A549 (cell line): ENCODE measurements around the gene ZNF530. TPM values are rescaled to one million over a fixed set of nuclear protein-coding genes. Genes with fewer than 3 reads are reported as not detected.

Experiments
- ATAC-seq, 2 experiments: fragments of 200-7000 bp in 1 of 2; fragments of >200 bp in 1 of 2; cut with Nextera tagmentation in 1 of 2; cut with Tn5 transposase in 1 of 2; 3 replicates each; pipeline versions ENCODE4 v1.8.0 to v1.9.1; 2018 to 2020; ENCODE audit warnings: mild to moderate bottlenecking in 1 of 2, moderate library complexity in 1 of 2
- CTCF ChIA-PET: fragments of 300-600 bp; sonication (Branson Sonifier 250); formaldehyde crosslinking; extraction: SDS; loops from one replicate; lab custom pipeline; 2021; ENCODE audit warnings: antibody characterized with exemption, inconsistent platforms; lab: Yijun Ruan, JAX
- POLR2A ChIA-PET: fragments of 350-600 bp; formaldehyde crosslinking; extraction: SDS; loops from one replicate; lab custom pipeline; 2021; ENCODE audit warnings: antibody characterized with exemption, inconsistent platforms; lab: Yijun Ruan, JAX
- DNase-seq, 2 experiments: peaks; one replicate each; pipeline versions ENCODE4 v3.0.0 to v3.0.0-alpha.2; 2011 to 2016; ENCODE audit warnings: low read depth in 1 of 2, low spot score in 1 of 2
- FAIRE-seq: peaks from 2 replicates; lab custom pipeline; 2011; peaks lifted over from hg19 to GRCh38; lab: Jason Lieb, UNC
- H3K27ac ChIP-seq, 2 experiments: fragments of >200 bp; sonication (Bioruptor Twin); formaldehyde crosslinking; 3 replicates each; pipeline ENCODE4 v1.5.1; 2016 to 2017
- H3K4me1 ChIP-seq: fragments of >200 bp; sonication (Bioruptor Twin); formaldehyde crosslinking; 3 replicates; pipeline ENCODE4 v1.6.1; 2016
- H3K4me2 ChIP-seq: fragments of >200 bp; sonication (Bioruptor Twin); formaldehyde crosslinking; 3 replicates; pipeline ENCODE4 v1.6.1; 2016
- H3K4me3 ChIP-seq: fragments of >200 bp; sonication (Bioruptor Twin); formaldehyde crosslinking; 3 replicates; pipeline ENCODE4 v1.5.1; 2016
- H3K9me3 ChIP-seq: fragments of >200 bp; sonication (Bioruptor Twin); formaldehyde crosslinking; 3 replicates; pipeline ENCODE4 v1.6.1; 2016
- BHLHE40 ChIP-seq: IDR thresholded peaks from 2 replicates; pipeline ENCODE4 v1.6.1; 2012; ENCODE audit warnings: low read depth, low read length, inconsistent platforms
- CBX8 ChIP-seq: fragments of 200-600 bp; sonication (generic); IDR thresholded peaks from 2 replicates; pipeline ENCODE4 v1.6.1; 2016
- EHMT2 ChIP-seq: fragments of 200-600 bp; sonication (generic); IDR thresholded peaks from 2 replicates; pipeline ENCODE4 v1.6.1; 2016; ENCODE audit warnings: antibody characterized with exemption, low read depth, mild to moderate bottlenecking, moderate library complexity
- EP300 ChIP-seq, 2 experiments: fragments of >200 bp; sonication (Bioruptor Twin); formaldehyde crosslinking; IDR thresholded peaks; 2 replicates in 1 of 2; 3 replicates in 1 of 2; pipeline ENCODE4 v1.6.1; 2016 to 2017
- FOSL2 ChIP-seq, 2 experiments: fragments of 450-650 bp in 1 of 2; fragments of >200 bp in 1 of 2; sonication (Bioruptor Twin) in 1 of 2; formaldehyde crosslinking; IDR thresholded peaks; 2 replicates each; pipeline versions ENCODE4 v1.5.0 to v1.6.1; 2016 to 2020; ENCODE audit warnings: mild to moderate bottlenecking in 1 of 2, moderate library complexity in 1 of 2
- GATA3 ChIP-seq: IDR thresholded peaks from 2 replicates; pipeline ENCODE4 v1.6.1; 2012; ENCODE audit warnings: borderline replicate concordance
- HOXB13 ChIP-seq: fragments of 250-450 bp; sonication (Bioruptor Pico); IDR thresholded peaks from 2 replicates; pipeline ENCODE4 v1.5.0; 2020; ENCODE audit warnings: low read depth, mild to moderate bottlenecking, moderate library complexity
- JUNB ChIP-seq: fragments of >200 bp; sonication (Bioruptor Twin); formaldehyde crosslinking; IDR thresholded peaks from 2 replicates; pipeline ENCODE4 v1.6.1; 2016
- KDM1A ChIP-seq: fragments of 200-600 bp; sonication (generic); IDR thresholded peaks from 2 replicates; pipeline ENCODE4 v1.6.1; 2016; ENCODE audit warnings: low read depth, mild to moderate bottlenecking
- MAFK ChIP-seq: fragments of 450-650 bp; IDR thresholded peaks from 2 replicates; pipeline ENCODE4 v1.6.1; 2014; ENCODE audit not compliant: partially characterized antibody
- MAX ChIP-seq: IDR thresholded peaks from 2 replicates; pipeline ENCODE4 v1.6.1; 2012
- NFE2L2 ChIP-seq: fragments of 150-350 bp; conservative IDR thresholded peaks from 2 replicates; pipeline ENCODE4 v1.6.1; 2014; ENCODE audit warnings: low read length
- NPAS2 ChIP-seq: fragments of 250-450 bp; sonication (Bioruptor Pico); IDR thresholded peaks from 2 replicates; pipeline ENCODE4 v1.8.0; 2022; ENCODE audit warnings: mild to moderate bottlenecking, moderate library complexity, borderline replicate concordance
- NR3C1 ChIP-seq: fragments of >200 bp; sonication (Bioruptor Twin); formaldehyde crosslinking; IDR thresholded peaks from 3 replicates; pipeline ENCODE4 v1.6.1; 2017
- PHF8 ChIP-seq: fragments of 200-600 bp; sonication (generic); IDR thresholded peaks from 2 replicates; pipeline ENCODE4 v1.6.1; 2016; ENCODE audit warnings: low read depth, mild to moderate bottlenecking, antibody characterized with exemption, moderate library complexity, borderline replicate concordance
- POLR2A ChIP-seq: IDR thresholded peaks from 2 replicates; pipeline ENCODE4 v1.6.1; 2012; ENCODE audit warnings: mild to moderate bottlenecking, low read length
- RCOR1 ChIP-seq: fragments of 150-350 bp; IDR thresholded peaks from 2 replicates; pipeline ENCODE4 v1.6.1; 2014; ENCODE audit warnings: antibody characterized with exemption, low read length, low read depth
- RNF2 ChIP-seq: fragments of 200-600 bp; sonication (generic); IDR thresholded peaks from 2 replicates; pipeline ENCODE4 v1.6.1; 2016; ENCODE audit warnings: low read depth, mild to moderate bottlenecking, antibody characterized with exemption, moderate library complexity, borderline replicate concordance
- TFCP2L1 ChIP-seq: fragments of 250-450 bp; sonication (Bioruptor Pico); IDR thresholded peaks from 2 replicates; pipeline ENCODE4 v1.5.0; 2021; ENCODE audit warnings: mild to moderate bottlenecking
- ZSCAN20 ChIP-seq: fragments of 250-450 bp; sonication (Bioruptor Pico); IDR thresholded peaks from 2 replicates; pipeline ENCODE4 v1.8.0; 2022; ENCODE audit warnings: mild to moderate bottlenecking, moderate library complexity
- WGBS: methylation state at CpG from one replicate; pipeline ENCODE4 v1.1.6; 2017; ENCODE audit errors: missing lambda C conversion rate; 5-methylcytosine and 5-hydroxymethylcytosine counted together
- polyA plus RNA-seq, 4 experiments: library from polyadenylated mRNA; depleted of rRNA in 3 of 4; stranded (reverse); fragments of >200 nt; fragmentation: RNase III in 1 of 4; extraction: RNeasy Plus Mini Kit Qiagen cat#74134 plus additional on column Dnase treatment in 1 of 4; gene quantifications; 2 replicates in 3 of 4; 3 replicates in 1 of 4; pipeline ENCODE4 v1.2.3, GENCODE V29; 2011 to 2017
- TF ChIP-seq, protein P1 (sequence below): fragments of >200 bp; sonication (Bioruptor Twin); formaldehyde crosslinking; IDR thresholded peaks from 3 replicates; pipeline ENCODE4 v1.6.1; 2016
- TF ChIP-seq, protein P2 (sequence below): fragments of >200 bp; sonication (Bioruptor Twin); formaldehyde crosslinking; IDR thresholded peaks from 3 replicates; pipeline ENCODE4 v1.5.1; 2016
- TF ChIP-seq, protein P3 (sequence below): fragments of >200 bp; sonication (Bioruptor Twin); formaldehyde crosslinking; IDR thresholded peaks from 2 replicates; pipeline ENCODE4 v1.6.1; 2016
- TF ChIP-seq, protein P4 (sequence below): fragments of 250-450 bp; sonication (Bioruptor Pico); IDR thresholded peaks from 2 replicates; pipeline ENCODE4 v1.5.0; 2021; ENCODE audit warnings: mild to moderate bottlenecking, moderate library complexity, borderline replicate concordance
- TF ChIP-seq, protein P5 (sequence below): IDR thresholded peaks from 2 replicates; pipeline ENCODE4 v1.6.1; 2012; ENCODE audit warnings: low read depth, borderline replicate concordance

The ZNF530 gene
- polyA plus RNA-seq, 2 of the 4 experiments (the other 2 are of a cell fraction) = 4.9 to 5.9 TPM

DNA sequence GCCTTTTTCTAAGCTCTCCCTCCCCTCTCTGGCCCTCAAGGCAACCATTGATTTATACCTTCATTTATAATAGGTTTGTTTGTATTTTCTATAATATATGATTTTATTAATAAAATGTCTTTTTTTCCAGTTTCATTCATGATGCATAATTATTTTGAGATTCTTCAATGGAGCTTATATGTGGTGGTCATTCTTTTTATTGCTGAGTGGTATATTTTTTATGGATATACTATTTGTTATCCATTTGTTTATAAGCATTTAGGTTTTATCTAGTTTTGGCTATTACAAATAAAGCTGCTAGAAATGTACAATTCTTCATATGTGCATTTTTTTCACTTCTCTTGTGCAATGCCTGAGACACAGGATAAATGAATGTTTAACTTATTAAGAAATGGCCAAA, 44.0 kb downstream of the ZNF530 start:
- H3K4me1 ChIP-seq = no peaks in the 10 kb centered on the region
- TF ChIP-seq POLR2A (no peak), MAFK (peak; percentile 28), RNF2 (no peak), NPAS2 (CRISPR knock-in tag) (no peak)
- TF ChIP-seq, protein P1, sequence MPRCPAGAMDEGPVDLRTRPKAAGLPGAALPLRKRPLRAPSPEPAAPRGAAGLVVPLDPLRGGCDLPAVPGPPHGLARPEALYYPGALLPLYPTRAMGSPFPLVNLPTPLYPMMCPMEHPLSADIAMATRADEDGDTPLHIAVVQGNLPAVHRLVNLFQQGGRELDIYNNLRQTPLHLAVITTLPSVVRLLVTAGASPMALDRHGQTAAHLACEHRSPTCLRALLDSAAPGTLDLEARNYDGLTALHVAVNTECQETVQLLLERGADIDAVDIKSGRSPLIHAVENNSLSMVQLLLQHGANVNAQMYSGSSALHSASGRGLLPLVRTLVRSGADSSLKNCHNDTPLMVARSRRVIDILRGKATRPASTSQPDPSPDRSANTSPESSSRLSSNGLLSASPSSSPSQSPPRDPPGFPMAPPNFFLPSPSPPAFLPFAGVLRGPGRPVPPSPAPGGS = no peak
- TF ChIP-seq, all 56 proteins: peak for 1
- ATAC-seq (no peak), DNase-seq (no peak), FAIRE-seq (no peak)
- H3K4me2 ChIP-seq = no peak overlapping the region
- H3K4me3 ChIP-seq = no peak overlapping the region
- CTCF ChIA-PET = interaction anchor here (0.6 kb wide), 1 partner anchor 39 kb away, joined by 3 read pairs; the partner anchor contains the start of gene ZNF551
- H3K9me3 ChIP-seq = peaks cover 93% of the 10 kb centered on the region
- POLR2A ChIA-PET = no interaction called here
- no peak overlapping the region for H3K27ac ChIP-seq

GRCh38 chr19:57648331-57649003, 48.8 kb downstream of the ZNF530 start:
- no peak overlapping the region for H3K4me3 ChIP-seq
- WGBS = 43% methylated on average over 6 of the region's 6 CpGs
- no peaks in the 10 kb centered on the region for H3K4me1 ChIP-seq
- peaks cover 85% of the 10 kb centered on the region for H3K9me3 ChIP-seq
- ATAC-seq = no peak
- DNase-seq = no peak
- no peak for TF ChIP-seq TFCP2L1 (CRISPR knock-in tag)
- no peak for TF ChIP-seq GATA3
- TF ChIP-seq KDM1A = no peak
- no peak for TF ChIP-seq HOXB13 (CRISPR knock-in tag)
- TF ChIP-seq, protein P2, sequence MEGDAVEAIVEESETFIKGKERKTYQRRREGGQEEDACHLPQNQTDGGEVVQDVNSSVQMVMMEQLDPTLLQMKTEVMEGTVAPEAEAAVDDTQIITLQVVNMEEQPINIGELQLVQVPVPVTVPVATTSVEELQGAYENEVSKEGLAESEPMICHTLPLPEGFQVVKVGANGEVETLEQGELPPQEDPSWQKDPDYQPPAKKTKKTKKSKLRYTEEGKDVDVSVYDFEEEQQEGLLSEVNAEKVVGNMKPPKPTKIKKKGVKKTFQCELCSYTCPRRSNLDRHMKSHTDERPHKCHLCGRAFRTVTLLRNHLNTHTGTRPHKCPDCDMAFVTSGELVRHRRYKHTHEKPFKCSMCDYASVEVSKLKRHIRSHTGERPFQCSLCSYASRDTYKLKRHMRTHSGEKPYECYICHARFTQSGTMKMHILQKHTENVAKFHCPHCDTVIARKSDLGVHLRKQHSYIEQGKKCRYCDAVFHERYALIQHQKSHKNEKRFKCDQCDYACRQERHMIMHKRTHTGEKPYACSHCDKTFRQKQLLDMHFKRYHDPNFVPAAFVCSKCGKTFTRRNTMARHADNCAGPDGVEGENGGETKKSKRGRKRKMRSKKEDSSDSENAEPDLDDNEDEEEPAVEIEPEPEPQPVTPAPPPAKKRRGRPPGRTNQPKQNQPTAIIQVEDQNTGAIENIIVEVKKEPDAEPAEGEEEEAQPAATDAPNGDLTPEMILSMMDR = no peak
- TF ChIP-seq CBX8 = no peak
- TF ChIP-seq PHF8 = no peak
- TF ChIP-seq NPAS2 (CRISPR knock-in tag) = no peak
- TF ChIP-seq ZSCAN20 = no peak
- TF ChIP-seq MAX = no peak
- TF ChIP-seq FOSL2 (IDR thresholded peaks at IDR 0.05) = no peak
- TF ChIP-seq FOSL2 (CRISPR knock-in tag; IDR thresholded peaks at IDR 0.05) = no peak
- TF ChIP-seq, protein P3, sequence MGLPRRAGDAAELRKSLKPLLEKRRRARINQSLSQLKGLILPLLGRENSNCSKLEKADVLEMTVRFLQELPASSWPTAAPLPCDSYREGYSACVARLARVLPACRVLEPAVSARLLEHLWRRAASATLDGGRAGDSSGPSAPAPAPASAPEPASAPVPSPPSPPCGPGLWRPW = no peak
- TF ChIP-seq JUNB = no peak
- TF ChIP-seq RCOR1 = no peak
- no peak overlapping the region for H3K4me2 ChIP-seq
- POLR2A ChIA-PET = no interaction called here
- no peak overlapping the region for H3K27ac ChIP-seq
- FAIRE-seq = no peak
- CTCF ChIA-PET = interaction anchor here (2.1 kb wide), 1 partner anchor 7 kb away, joined by 4 read pairs; no protein-coding TSS in a partner anchor

GRCh38 chr19:57651654-57651996, 51.9 kb downstream of the ZNF530 start:
- Histone ChIP-seq H3K9me3 (peaks cover 86% of the 10 kb centered on the region), H3K4me3 (no peak overlapping the region), H3K4me1 (no peaks in the 10 kb centered on the region), H3K4me2 (no peak overlapping the region), H3K27ac (no peak overlapping the region)
- ChIA-PET CTCF (interaction anchor here (1.1 kb wide), 1 partner anchor 13 kb away, joined by 4 read pairs; no protein-coding TSS in a partner anchor), POLR2A (no interaction called here)
- ATAC-seq (no peak), DNase-seq (no peak), FAIRE-seq (no peak)
- WGBS = 12% methylated on average over 6 of the region's 6 CpGs
- TF ChIP-seq EHMT2 (no peak), NFE2L2 (no peak), TFCP2L1 (CRISPR knock-in tag) (no peak), BHLHE40 (no peak), NPAS2 (CRISPR knock-in tag) (no peak), KDM1A (no peak), NR3C1 (no peak), EP300 (IDR thresholded peaks at IDR 0.05) (no peak), CBX8 (no peak)
- TF ChIP-seq, protein P1 = no peak
- TF ChIP-seq, protein P4, sequence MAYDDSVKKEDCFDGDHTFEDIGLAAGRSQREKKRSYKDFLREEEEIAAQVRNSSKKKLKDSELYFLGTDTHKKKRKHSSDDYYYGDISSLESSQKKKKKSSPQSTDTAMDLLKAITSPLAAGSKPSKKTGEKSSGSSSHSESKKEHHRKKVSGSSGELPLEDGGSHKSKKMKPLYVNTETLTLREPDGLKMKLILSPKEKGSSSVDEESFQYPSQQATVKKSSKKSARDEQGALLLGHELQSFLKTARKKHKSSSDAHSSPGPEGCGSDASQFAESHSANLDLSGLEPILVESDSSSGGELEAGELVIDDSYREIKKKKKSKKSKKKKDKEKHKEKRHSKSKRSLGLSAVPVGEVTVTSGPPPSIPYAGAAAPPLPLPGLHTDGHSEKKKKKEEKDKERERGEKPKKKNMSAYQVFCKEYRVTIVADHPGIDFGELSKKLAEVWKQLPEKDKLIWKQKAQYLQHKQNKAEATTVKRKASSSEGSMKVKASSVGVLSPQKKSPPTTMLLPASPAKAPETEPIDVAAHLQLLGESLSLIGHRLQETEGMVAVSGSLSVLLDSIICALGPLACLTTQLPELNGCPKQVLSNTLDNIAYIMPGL = no peak
- TF ChIP-seq, protein P5, sequence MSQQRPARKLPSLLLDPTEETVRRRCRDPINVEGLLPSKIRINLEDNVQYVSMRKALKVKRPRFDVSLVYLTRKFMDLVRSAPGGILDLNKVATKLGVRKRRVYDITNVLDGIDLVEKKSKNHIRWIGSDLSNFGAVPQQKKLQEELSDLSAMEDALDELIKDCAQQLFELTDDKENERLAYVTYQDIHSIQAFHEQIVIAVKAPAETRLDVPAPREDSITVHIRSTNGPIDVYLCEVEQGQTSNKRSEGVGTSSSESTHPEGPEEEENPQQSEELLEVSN = no peak
